22Rv1 (cell line): Measurements from ENCODE around the gene CUEDC1.

Experiments used
- ZFX ChIP-seq: fragments of 450-650 bp; IDR thresholded peaks from 2 replicates; pipeline ENCODE4 v1.6.1; 2017; ENCODE audit warnings: antibody characterized with exemption, borderline replicate concordance
- TF ChIP-seq, protein P1 (sequence below): fragments of 450-650 bp; IDR thresholded peaks from 2 replicates; pipeline ENCODE4 v1.5.1; 2017; ENCODE audit warnings: mild to moderate bottlenecking

DNA sequence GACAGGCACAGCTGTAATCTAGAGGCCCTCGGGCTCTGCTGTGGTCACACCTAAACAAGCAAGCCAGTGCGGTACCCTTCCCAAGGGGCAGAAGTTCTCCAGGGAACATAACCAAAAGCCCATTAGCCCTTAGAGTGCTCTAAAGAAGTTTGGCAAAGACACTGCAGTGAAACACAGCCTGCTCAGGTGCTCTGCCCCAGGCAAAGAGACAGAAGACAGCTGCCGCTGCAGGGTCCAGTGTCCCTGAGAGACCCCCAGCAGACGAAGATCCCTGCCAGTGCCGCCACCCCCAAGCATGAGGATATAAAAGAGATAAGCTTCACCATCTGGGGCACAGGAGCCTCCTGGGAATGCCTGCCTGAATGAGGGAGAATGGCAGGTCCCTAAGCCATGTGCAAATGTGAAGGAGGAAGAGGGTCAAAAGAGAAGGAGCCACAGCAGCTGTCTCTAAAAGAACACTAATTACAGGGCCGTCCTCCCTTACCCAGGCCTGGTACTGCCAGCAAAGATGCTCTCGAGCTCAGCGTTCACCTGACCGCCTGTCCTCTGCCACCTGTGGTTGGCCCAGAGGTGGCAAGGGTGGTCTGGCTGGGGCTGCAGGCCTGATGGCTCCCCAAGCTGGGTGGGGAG, 29.7 kb downstream of the CUEDC1 start:
- TF ChIP-seq, protein P1, sequence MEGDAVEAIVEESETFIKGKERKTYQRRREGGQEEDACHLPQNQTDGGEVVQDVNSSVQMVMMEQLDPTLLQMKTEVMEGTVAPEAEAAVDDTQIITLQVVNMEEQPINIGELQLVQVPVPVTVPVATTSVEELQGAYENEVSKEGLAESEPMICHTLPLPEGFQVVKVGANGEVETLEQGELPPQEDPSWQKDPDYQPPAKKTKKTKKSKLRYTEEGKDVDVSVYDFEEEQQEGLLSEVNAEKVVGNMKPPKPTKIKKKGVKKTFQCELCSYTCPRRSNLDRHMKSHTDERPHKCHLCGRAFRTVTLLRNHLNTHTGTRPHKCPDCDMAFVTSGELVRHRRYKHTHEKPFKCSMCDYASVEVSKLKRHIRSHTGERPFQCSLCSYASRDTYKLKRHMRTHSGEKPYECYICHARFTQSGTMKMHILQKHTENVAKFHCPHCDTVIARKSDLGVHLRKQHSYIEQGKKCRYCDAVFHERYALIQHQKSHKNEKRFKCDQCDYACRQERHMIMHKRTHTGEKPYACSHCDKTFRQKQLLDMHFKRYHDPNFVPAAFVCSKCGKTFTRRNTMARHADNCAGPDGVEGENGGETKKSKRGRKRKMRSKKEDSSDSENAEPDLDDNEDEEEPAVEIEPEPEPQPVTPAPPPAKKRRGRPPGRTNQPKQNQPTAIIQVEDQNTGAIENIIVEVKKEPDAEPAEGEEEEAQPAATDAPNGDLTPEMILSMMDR, result no peak
- TF ChIP-seq ZFX, result no peak
